ENCODE data around the gene SPATS2L.
A peak's percentile ranks its signal among the peaks of the same experiment; 100 is the strongest.

The SPATS2L gene

GRCh38 chr2:200506679-200507078, 200.2 kb downstream of the SPATS2L start:
- no peak for DNase-seq (ENCODE audit: low read depth in 2 of 2)

- no peak for DNase-seq (ENCODE audit: low read depth in 2 of 2)
These were observed 200.7 kb downstream of the SPATS2L start for GRCh38 chr2:200507179-200507578.

GRCh38 chr2:200509235-200509611, 202.7 kb downstream of the SPATS2L start:
- DNase-seq (ENCODE audit: low read depth in 2 of 2): no peak

GRCh38 chr2:200509612-200510433, 203.3 kb downstream of the SPATS2L start, which contains the start of gene KCTD18:
KCTD18 (minus strand) TSS chr2:200510068; CDS start chr2:200507016, 3,052 bp downstream.
- DNase-seq (ENCODE audit: low read depth in 2 of 2): peak; percentile 82 to 87

GRCh38 chr2:200515155-200515554, 208.7 kb downstream of the SPATS2L start:
- no peak for DNase-seq (ENCODE audit: low read depth in 2 of 2)

GRCh38 chr2:200523158-200523557, 216.7 kb downstream of the SPATS2L start:
- no peak for DNase-seq (ENCODE audit: low read depth in 2 of 2)

- no peak for DNase-seq (ENCODE audit: low read depth in 2 of 2)
These were observed 217.1 kb downstream of the SPATS2L start for GRCh38 chr2:200523604-200524003.

- DNase-seq (ENCODE audit: low read depth in 2 of 2): no peak
These were observed 218.6 kb downstream of the SPATS2L start for GRCh38 chr2:200525066-200525465.

- no peak for DNase-seq (ENCODE audit: low read depth in 2 of 2)
These were observed 219.0 kb downstream of the SPATS2L start for GRCh38 chr2:200525551-200525881.

- peak; percentile 91 to 93 for DNase-seq (ENCODE audit: low read depth in 2 of 2)
These were observed 219.6 kb downstream of the SPATS2L start, which contains the start of gene SGO2 for GRCh38 chr2:200525882-200526651. SGO2 (plus strand) TSS chr2:200526207; CDS start chr2:200532976, 6,769 bp downstream.

GRCh38 chr2:200528228-200528627, 221.7 kb downstream of the SPATS2L start:
- DNase-seq (ENCODE audit: low read depth in 2 of 2): no peak

Data from activated CD8-positive, alpha-beta memory T cell treated with anti-CD3 and anti-CD28 coated beads for 4 hours (primary cell).